GM21423 (cell line): ENCODE data around the gene CDH4.

Experiments used
- ATAC-seq: cut with Tn5 transposase; IDR thresholded peaks from one replicate; pipeline ENCODE4 v1.9.1; 2021; ENCODE audit warnings: mild to moderate bottlenecking, moderate library complexity; ENCODE audit not compliant: unreplicated experiment

The CDH4 gene

DNA sequence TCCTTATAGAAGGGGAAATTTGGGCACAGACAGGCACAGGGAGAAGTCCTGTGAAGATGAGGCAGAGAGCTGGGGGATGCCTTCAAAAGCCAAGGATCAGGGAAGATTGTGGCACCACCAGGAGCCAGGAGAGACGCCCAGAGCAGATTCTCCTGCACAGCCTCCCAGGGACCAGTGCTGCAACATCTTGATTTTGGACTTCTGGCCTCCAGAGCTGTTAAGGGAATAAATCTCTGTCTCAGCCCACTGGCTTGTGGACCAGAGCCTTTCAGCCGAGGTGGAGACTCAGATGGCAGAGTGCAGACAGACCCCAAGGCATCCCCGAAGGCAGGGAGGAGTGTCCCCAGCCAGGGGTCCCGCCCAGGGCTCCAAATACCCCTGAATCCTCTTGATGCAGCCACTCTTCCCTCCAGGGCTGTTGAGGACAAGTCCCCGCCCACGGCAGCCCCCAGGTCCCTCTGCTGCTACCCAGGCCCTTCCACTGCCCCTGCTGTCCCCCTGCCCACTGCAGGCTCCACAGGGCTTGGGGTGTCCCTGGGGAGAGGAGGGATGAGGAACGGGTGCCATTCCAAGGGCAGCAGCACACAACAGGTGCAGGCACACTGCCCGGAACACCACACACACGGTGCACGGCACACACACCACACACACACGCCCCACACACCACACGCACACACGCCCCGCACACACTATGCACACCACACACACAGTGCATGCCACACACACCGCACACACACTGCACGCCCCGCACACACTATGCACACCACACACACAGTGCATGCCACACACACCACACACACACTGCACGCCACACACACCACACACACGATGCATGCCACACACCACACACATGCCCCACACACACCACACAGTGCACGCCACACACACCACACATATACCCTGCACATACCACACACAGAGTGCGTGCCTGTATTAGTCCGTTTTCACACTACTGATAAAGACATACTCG lies 502.2 kb downstream of the CDH4 start:
- no peak for ATAC-seq

DNA sequence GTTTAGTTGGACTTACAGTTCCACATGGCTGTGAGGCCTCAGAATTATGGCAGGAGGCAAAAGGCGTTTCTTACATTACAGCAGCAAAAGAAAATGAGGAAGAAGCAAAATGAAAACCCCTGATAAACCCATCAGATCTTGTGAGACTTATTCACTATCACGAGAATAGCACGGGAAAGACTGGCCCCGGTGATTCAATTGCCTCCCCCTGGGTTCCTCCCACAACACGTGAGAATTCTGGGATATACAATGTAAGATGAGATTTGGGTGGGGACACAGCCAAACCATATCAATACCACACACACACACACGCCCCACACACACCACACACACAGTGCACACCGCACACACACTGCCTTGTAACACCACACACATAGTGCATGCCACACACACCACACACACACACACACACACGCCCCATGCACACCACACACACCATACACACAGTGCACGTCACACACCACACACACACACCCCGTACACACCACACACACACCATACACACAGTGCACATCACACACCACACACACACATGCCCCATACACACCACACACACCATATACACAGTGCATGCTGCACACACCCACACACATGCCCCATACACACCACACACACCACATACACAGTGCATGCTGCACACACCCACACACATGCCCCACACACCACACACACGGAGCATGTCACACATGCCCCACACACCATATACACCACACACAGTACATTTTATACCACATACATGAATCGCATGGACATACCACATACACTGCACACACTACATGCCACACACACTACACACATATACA lies 503.1 kb downstream of the CDH4 start:
- no peak for ATAC-seq

DNA sequence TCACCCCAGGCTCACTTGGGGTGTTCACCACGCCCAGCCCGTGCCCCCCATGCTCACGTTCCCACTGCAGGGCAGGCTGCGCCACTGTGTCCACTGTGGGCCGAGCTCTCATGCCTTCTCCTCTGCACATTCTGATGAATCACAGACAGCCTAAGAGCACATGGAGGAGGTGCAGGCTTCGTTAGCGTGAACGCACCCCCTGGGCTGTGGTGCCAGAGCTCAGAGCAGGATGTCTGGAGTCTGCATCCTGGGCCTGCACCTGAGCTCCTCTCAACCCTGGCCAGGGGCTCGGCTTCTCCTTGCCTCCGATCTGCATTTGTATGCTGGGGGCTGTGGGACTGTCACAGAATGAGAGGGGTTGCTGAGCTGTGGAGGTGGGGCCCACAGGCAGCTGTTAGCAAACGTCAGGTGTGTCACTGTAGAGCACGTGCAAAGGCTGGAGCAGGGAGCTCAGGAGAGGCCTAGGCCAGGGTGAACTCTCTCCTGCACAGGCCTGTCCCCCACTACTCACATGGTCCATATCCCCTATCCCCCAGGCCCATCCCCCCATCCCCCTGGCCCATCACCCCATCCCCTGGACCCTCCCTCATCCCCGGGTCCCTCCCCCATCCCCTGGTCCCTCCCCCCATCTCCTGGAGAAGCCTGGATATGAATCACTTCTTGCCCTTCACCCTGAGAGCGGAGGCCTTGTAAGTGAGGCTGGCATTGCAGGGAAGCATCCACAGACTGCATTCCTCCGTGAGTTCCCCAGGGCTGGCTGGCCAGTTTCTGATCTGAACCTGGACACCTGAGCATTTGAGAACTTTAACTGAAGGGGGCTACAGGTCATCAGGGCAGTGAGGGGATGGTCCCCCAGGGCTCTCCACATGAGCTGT lies 504.1 kb downstream of the CDH4 start:
- ATAC-seq: no peak

DNA sequence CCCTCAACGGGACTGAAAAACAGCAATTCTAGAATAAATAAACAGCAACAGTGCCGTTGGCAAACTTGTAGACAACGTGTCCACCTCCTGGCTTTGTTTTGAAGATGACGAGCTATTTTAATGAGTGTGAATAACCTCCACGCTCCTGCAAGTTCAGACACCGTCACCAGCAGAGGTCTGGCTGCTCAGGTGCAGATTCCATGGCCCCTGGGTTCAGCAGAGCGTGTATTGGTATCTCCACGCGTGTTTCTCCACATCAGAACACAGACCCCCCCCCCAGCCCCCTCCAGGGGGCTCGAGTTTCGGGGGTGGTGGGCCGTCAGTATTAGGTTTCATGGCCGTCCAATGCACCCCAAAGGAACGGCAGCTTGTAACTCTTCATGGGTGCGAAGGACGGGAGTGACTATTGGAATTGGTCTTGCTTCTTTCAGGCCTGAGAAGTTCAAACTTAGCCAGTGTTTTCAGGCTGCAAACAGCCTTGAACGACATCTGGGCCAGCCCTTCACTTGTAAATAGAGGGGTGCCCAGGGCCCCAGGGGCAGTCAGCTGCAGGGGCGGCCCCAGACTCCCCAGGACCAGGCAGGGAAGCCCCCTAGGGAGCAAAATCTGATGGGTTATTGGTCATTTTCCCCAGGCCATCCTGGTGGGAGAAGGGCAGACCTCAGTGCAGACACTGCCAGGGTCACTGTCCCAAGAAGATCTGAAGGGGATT lies 505.1 kb downstream of the CDH4 start:
- ATAC-seq: no peak

DNA sequence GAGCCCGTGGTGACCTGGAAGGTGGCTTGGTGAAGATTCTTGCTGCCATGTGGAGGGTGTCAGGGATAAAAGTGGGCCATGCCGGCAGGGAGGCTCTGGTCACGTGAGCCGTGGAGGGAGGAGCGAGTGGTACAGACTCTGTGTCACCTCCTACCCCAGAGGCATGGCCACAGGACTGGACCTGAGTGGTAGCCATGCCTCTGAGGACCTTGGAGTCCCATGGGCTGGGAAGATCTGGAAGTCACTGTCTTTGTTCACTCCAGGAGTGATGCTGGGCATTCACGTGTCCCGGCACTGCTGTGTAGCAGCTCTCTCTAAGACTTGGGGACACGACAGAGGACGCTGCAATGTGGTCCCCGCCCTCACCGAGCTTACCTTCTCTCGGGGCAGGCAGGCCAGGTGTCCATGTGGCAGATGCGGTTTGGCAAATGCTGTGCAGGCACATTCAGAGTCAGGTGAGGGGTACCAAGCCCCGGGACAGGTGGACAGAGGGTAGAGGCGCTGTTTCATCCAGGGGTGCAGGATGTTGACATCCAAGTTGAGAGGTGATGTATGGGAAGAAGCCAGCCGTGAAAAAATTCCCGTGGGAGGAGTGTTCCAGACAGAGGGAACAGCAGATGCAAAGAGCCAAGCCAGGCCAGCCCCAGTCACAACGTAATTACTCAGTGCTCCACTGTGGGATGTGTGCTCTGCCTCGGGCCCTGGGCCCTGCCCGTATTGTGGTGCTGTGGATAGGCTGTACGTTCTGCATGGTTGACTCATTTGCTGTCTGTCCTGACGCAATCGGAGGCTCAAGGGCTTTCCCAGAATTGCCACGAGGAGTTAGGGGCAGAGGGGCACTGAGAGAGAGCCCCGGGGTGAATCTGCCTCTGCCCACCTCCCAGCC lies 505.9 kb downstream of the CDH4 start:
- no peak for ATAC-seq

DNA sequence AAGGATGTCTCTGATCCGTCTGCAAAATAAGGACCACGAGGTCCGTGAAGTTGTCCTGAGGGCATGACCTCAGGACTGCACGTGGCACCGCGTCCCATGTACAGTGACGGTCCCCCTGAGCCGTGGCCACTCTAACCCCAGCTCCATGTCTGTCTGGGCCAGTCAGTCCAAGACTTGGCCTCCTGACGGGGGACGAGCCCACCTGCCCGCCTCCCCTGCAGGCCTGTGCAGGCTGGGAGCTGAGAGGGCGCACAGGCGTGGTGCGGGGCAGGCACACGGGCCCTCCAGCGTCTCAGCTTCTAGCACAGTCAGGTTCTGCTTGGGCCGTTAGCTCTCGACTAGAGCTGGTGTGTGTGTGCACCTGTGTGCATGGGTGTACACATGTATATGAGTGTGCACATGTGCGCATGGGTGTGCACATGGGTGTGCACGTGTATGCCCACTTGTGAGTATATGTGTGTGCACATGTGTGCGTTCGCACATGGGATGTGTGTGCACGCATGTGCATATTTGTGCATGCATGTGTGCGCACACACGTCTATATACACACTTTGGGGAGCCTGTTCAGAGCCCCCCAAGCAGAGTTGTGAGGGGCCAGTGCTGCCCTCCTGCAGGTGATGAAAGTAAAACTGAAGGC lies 506.6 kb downstream of the CDH4 start:
- ATAC-seq: no peak

DNA sequence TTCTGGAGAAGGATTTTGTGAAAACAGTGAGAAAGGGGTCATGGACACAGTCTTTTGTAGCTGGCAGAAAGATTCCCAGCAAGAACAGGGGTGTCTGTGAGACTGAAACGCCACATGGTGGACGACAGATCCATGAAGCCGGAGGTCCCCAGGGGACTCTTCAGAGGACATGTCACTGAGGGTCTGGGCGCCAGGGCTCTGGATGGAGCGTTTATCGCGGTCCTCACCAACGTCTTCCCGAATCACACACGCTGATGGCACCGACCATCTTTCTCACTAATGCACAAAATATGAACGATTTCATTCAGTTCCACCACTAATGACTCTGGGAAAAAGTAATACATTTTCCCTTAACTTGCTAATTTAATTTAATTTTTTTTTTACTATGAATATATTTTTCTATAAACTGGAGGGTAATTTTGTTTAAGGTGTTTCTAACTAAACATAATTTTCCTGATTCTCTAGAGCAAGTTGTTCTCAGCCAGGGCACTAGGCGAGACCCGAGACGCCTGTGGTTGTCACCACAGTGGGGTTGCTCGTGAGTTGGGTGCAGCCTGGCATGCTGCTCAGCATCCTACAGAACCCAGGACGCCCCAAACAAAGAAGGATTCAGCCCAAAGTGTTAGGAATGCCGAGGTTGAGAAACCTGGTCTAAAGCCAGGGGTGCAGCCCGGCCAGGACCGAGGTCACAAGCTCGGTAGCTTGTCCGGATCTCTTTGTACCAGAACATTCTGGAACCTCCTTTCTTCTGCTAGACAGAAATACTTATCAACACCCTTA lies 507.4 kb downstream of the CDH4 start:
- no peak for ATAC-seq

DNA sequence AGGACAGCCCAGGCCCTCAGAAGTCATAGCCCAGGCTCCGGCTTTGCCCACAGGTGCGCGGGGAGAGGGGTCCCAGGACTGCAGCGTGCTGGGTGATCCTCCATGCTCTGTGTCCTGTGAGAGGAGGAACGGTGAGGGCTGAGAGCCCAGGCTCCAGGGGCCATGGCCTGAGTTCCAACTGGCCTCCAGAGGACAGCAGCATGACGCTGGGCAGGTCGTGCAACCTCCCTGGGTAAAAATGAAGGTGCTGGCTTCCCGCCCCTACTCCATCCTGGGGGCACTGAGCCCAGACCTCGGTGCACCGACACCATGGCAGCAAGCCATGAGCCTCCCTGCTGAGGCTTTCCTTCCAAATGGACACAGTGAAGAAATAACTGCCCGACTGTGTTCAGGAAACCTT lies 508.3 kb downstream of the CDH4 start:
- no peak for ATAC-seq

DNA sequence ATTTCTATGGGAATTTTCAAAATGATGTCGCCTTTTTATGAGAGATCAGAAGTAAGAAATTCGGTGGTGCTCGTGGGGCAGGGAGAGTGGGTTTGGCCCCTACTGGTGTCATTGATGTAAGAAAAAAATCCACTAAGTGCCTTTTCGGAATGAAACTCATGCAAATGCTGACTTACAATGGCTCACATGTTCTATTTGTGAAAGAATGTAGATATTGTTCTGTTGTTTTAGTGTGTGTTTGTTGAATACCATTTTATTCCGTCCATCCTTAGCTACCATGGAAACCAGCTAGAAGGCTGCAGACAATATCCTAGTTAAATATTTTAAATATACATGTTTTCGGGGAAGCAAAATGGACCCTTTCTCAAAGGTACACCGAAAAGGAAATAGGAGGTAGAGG lies 508.7 kb downstream of the CDH4 start:
- ATAC-seq: no peak

DNA sequence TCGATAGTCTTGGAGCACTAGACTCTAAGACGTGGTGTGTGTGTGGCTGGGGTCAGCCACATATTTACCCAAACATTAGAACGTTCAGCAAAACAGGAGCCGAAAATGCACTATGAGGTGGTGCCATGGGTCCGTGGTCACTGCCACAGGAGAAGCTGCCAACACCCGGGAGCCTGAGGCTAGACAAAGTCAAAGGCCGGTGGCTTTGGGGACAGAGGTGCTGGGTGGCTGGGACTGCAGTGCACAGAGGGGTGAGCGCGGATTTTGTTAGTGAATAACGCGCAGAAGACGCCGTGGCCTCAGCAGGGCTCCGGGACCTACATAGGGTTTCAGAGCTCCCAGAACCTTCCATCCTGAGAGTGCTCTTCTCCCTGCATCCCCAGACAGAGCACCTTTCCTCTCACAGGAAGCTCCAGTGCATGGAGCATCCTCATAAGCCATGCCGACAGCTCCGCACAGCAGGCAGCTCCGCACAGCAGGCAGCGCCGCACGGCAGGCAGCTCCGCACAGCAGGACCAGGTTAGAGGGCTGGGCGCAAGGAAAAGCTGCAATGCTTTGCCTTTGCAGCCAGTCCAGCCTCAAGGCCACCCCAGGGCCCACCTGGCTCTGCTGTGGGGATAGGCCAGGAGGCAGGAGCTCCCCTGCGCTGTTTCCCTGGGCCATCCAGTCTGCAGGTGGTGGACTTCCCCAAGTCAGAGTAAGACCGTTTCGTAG lies 509.5 kb downstream of the CDH4 start:
- no peak for ATAC-seq

DNA sequence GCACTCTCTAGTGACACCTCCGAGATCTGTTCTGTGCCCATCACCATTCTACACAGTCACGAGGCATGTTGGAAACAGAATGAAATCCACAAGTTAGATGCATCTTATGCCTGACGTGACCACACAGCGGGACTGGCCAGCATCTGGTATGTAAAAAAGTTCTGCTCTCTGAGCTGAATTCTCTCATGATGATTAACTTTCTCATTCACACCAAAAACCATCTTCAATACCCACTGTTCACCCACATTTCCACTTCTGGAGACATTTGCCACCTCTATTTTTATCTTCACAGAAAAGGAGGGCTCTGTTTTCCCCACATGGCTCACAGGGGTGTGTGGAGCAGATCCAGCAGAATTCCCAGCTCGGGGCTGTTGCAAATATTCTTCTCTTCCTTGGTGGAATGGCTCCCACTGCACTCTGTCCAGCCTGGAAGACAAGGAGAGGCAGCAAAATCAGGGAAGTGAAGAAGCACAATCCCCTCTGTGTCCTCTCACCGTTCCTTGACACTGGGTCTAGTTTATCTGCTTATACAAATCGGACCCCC lies 510.2 kb downstream of the CDH4 start:
- ATAC-seq: no peak

DNA sequence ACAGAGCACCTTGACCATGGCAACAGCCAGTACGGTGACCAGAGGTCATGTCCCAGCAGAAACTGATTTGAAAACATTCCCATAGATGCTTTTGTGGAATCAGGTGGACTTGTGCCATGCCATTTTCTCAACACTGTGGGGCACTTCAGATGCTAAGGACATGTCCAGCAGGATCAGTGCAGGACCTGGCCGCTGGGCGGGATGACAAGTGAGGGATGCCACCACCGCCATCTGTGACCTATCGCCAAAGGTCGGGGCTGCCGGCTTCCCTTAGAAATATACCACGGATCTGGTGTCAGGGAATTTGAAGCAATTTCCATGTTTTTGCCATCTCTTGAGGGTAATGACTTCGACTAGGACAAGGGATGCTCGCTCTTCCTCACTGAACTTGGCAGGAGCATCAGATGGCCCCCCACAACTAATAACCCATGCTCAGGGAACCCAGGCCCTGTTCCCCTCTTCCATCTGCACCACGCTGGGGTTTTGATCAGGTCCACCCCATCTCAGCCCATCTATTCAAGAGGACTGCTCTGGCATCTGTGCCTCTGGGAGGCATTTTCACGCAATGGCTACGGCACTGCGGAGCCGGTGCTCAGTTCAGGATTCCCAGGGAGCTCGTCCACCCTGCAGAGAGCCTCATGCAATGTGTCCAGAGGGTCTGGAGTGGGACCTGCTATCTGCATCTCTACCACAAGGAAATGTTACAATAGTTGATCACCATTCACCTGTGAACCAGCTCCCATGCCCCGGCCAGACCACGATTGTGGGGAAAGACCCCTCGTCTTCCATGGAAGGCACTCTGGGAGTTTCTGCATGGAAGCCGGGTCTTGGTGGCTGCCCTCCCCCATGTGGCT lies 511.1 kb downstream of the CDH4 start:
- no peak for ATAC-seq

DNA sequence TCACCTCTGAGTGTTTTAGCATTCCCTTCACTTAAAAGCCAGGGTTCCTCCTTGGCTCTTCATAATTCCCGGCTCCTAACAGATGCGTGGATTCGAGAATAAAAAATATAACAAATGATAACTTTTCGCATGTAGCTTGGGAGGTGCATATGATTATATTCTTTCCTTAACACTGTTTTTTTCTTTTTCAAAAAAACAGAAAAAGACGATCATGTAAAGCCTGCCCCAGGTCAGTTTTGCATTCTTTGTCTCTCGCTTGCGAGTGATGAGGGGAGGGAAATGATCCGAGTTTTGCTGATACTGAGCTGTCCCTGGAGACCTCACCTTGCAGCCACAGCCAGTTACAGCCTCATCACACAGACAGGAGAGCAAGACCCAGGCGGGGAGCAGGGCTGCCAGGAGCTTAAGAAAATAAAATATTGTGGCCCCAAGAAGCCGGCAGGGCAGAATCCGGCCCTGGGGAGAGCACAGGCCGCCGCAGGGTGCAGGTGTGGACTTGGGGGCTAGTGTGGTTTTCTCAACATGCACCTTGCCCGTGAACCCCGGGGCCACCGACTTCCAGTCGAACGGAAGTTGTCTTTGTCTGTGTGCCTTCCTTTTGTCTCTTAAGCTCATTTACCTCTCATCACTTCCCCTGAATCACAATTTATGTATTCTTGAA lies 511.8 kb downstream of the CDH4 start:
- ATAC-seq: no peak

DNA sequence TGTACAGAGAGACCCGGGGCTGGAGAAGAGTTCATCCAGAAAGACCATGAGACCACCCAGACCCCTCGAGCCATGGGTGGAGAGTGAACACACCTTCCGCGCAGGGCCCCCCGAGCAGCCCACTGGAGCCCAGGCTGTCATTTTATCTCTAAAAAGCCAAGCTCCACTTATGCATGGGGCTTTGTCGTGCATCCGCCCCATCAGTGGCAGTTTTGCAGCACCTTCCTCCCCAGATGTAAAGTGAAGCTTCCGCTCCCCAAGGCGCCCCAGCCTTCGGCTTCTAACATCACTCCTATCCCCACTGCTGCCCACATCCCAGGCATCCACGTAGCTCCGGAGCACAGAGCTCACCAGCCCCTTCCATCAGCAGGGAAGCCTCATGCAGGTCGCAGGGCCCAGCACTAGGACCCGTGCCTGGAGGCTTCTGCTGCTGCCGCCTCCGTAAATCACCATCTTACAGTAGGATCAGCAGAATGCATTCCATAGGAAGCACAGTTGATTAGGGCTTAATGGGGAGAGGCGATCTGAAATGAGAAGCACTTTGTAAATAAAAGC lies 512.5 kb downstream of the CDH4 start:
- no peak for ATAC-seq

DNA sequence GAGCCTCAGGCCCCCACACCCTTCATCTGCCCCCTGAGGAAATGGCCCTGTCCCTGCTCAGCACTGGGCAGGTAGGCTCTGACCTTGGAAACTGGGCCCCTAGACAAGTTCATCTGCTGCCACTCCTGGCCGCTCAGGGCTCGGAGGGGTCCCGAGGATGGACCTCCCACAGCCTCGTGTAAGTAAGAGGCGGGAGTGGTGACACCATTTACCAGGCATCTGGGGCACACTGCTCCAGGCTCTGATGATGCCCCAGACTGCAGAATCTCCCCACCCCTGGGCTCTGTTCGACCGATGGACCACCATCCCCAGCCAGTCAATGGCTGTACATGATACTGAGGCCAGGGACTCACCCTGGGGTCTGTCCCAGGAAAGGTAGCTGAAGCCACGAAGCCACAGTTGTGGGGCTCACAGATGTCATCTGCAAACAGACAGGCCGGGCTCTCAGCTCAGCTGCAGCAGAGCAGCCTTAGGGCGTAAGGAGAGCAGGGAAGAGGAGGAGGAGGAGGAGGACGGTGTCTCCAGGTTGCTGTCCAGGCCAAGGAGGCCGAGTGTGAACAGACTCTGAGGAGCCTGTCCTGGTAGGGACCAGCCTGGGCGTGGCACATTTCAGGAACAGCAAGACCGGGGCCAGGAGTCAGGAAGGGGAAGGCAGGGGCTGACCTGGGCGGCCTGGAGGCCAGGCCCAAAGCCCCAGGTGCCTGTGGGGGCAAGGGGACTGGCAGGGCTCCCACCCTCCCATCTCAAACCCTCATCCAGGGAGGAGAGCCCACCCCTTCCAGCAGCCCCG lies 513.2 kb downstream of the CDH4 start:
- no peak for ATAC-seq
